NCI-H510A treated with DMSO at 0.1 percent for 48 hours (cell line): ENCODE results near the gene FXYD5.

Experiments used
- DNase-seq: peaks from one replicate; lab custom pipeline; 2025; lab: John Stamatoyannopoulos, UW

Gene FXYD5

GRCh38 chr19:35155981-35156672 is 1.6 kb downstream of the FXYD5 start:
- no peak for DNase-seq

GRCh38 chr19:35156673-35157014 is 2.1 kb downstream of the FXYD5 start:
- no peak for DNase-seq

- no peak for DNase-seq
Observed at GRCh38 chr19:35157431-35157830, 2.9 kb downstream of the FXYD5 start.

GRCh38 chr19:35159606-35160005 is 5.1 kb downstream of the FXYD5 start:
- no peak for DNase-seq

- DNase-seq = no peak
Observed at GRCh38 chr19:35160629-35161433, 6.3 kb downstream of the FXYD5 start.

- no peak for DNase-seq
Observed at GRCh38 chr19:35161434-35161743, 6.9 kb downstream of the FXYD5 start.

- DNase-seq = no peak
Observed at GRCh38 chr19:35162471-35163326, 8.2 kb downstream of the FXYD5 start.

- no peak for DNase-seq
Observed at GRCh38 chr19:35164418-35164817, 9.9 kb downstream of the FXYD5 start.

- DNase-seq = no peak
Observed at GRCh38 chr19:35165200-35166058, 10.9 kb downstream of the FXYD5 start.

GRCh38 chr19:35166100-35167063 is 11.8 kb downstream of the FXYD5 start:
- no peak for DNase-seq

- no peak for DNase-seq
Observed at GRCh38 chr19:35167251-35168119, 12.9 kb downstream of the FXYD5 start.

- no peak for DNase-seq
Observed at GRCh38 chr19:35168196-35168595, 13.7 kb downstream of the FXYD5 start.

GRCh38 chr19:35169221-35169995 is 14.9 kb downstream of the FXYD5 start:
- no peak for DNase-seq

GRCh38 chr19:35170359-35171061 is 16.0 kb downstream of the FXYD5 start:
- no peak for DNase-seq

- no peak for DNase-seq
Observed at GRCh38 chr19:35171730-35172129, 17.2 kb downstream of the FXYD5 start.

GRCh38 chr19:35174226-35174625 is 19.7 kb downstream of the FXYD5 start:
- no peak for DNase-seq

GRCh38 chr19:35176181-35176570 is 21.6 kb downstream of the FXYD5 start:
- DNase-seq = no peak
